GM12878 (cell line): ENCODE results near the gene AGTPBP1.

Source experiments
- CREB1 ChIP-seq: IDR thresholded peaks from 2 replicates; pipeline ENCODE4 v1.6.1; 2012; ENCODE audit warnings: low read depth, mild to moderate bottlenecking, inconsistent platforms
- POLR2A ChIP-seq: IDR thresholded peaks from 2 replicates; pipeline ENCODE4 v1.6.1; 2011; ENCODE audit warnings: low read depth, mild to moderate bottlenecking, low read length

GRCh38 chr9:85702726-85703289 is 38.9 kb downstream of the AGTPBP1 start:
- TF ChIP-seq POLR2A = no peak
- TF ChIP-seq CREB1 = no peak
